K562 (cell line): ENCODE data around the gene TRIM33. TPM values are rescaled to one million over a fixed set of nuclear protein-coding genes. Genes with fewer than 3 reads are reported as not detected.

ENCODE experiments used
- AFF4 ChIP-seq: sonication (generic); formaldehyde crosslinking; IDR thresholded peaks from 2 replicates; pipeline ENCODE4 v1.8.0; 2023; ENCODE audit warnings: mild to moderate bottlenecking, missing genetic modification reagents
- BRD9 ChIP-seq: fragments of 450-650 bp; IDR thresholded peaks from 2 replicates; pipeline ENCODE4 v1.6.1; 2018; ENCODE audit warnings: low read depth; ENCODE audit not compliant: partially characterized antibody
- CHCHD3 ChIP-seq: fragments of 250-450 bp; sonication (Bioruptor Pico); IDR thresholded peaks from 2 replicates; pipeline ENCODE4 v2.1.2; 2022; ENCODE audit warnings: mild to moderate bottlenecking
- CTCF ChIP-seq, 3 experiments: IDR thresholded peaks in 2 of 3; conservative IDR thresholded peaks in 1 of 3; 2 replicates each; pipeline ENCODE4 v1.5.1; 2011 to 2012; ENCODE audit warnings: low read length in 3 of 3, mild to moderate bottlenecking in 3 of 3, control low read depth in 2 of 3, improper control_type of control experiment in 1 of 3, inconsistent platforms in 1 of 3, low read depth in 1 of 3, mixed read lengths in 1 of 3, moderate library complexity in 1 of 3; ENCODE audit not compliant: insufficient read depth in 2 of 3
- KAT7 ChIP-seq: sonication (generic); formaldehyde crosslinking; IDR thresholded peaks from 2 replicates; pipeline ENCODE4 v1.8.0; 2022; ENCODE audit warnings: missing genetic modification reagents, mild to moderate bottlenecking, borderline replicate concordance
- NCOA2 ChIP-seq, 2 experiments: fragments of 450-650 bp; IDR thresholded peaks; 2 replicates each; pipeline ENCODE4 v1.6.1; 2018; ENCODE audit warnings: mild to moderate bottlenecking in 2 of 2, moderate library complexity in 1 of 2; ENCODE audit not compliant: partially characterized antibody in 2 of 2
- NCOR1 ChIP-seq: fragments of 450-650 bp; IDR thresholded peaks from 2 replicates; pipeline ENCODE4 v1.6.1; 2016; ENCODE audit warnings: mild to moderate bottlenecking, moderate library complexity
- POLR2AphosphoS2 ChIP-seq: IDR thresholded peaks from 2 replicates; pipeline ENCODE4 v1.6.1; 2012; ENCODE audit warnings: low read length, improper control_type of control experiment
- POLR2AphosphoS5 ChIP-seq: IDR thresholded peaks from 2 replicates; pipeline ENCODE4 v1.6.1; 2011; ENCODE audit warnings: mild to moderate bottlenecking, low read depth, low read length, moderate library complexity; ENCODE audit not compliant: control insufficient read depth, insufficient read depth
- REST ChIP-seq, 2 experiments: fragments of 450-650 bp; formaldehyde crosslinking in 1 of 2; IDR thresholded peaks; 2 replicates each; pipeline versions ENCODE4 v1.4.0 to v1.6.1; 2014 to 2020; ENCODE audit warnings: mild to moderate bottlenecking in 2 of 2, borderline replicate concordance in 1 of 2, low read depth in 1 of 2
- SMAD4 ChIP-seq: fragments of 250-450 bp; sonication (Bioruptor Pico); conservative IDR thresholded peaks from 2 replicates; pipeline ENCODE4 v1.8.0; 2021; ENCODE audit warnings: inconsistent platforms, mild to moderate bottlenecking, moderate library complexity
- ZNF282 ChIP-seq: sonication (generic); formaldehyde crosslinking; IDR thresholded peaks from 2 replicates; pipeline ENCODE4 v1.8.1; 2023; ENCODE audit warnings: missing genetic modification reagents
- ZNF561 ChIP-seq: fragments of 450-650 bp; formaldehyde crosslinking; conservative IDR thresholded peaks from 2 replicates; pipeline ENCODE4 v1.4.0; 2020; ENCODE audit warnings: mild to moderate bottlenecking, moderate library complexity
- ZNF77 ChIP-seq: fragments of 250-450 bp; sonication (Bioruptor Pico); IDR thresholded peaks from 2 replicates; pipeline ENCODE4 v1.5.0; 2020
- polyA plus RNA-seq, 8 experiments: library from polyadenylated mRNA; depleted of rRNA in 4 of 8; stranded (reverse) in 5 of 8; unstranded in 3 of 8; fragments of >200 nt; fragmentation: Nextera tagmentation in 2 of 8; fragmentation: Illumina TruSeq in 1 of 8; extraction: Ambion mirVana in 2 of 8; extraction: Trizol in 1 of 8; gene quantifications; 2 replicates each; pipeline versions ENCODE4 v1.2.1 to v1.2.3, GENCODE V29; 2011 to 2014; ENCODE audit warnings: inconsistent platforms in 1 of 8, missing spikeins in 1 of 8
- total RNA-seq, 7 experiments: library from RNA; depleted of rRNA in 6 of 7; stranded (reverse); fragments of >200 nt in 6 of 7; fragmentation: Illumina TruSeq in 2 of 7; extraction: Trizol in 2 of 7; gene quantifications; 2 replicates each; pipeline versions ENCODE4 v1.2.1 to v1.2.3, GENCODE V29; 2011 to 2021; ENCODE audit warnings: low replicate concordance in 1 of 7

The TRIM33 gene
- total and polyA plus RNA-seq, 9 of the 15 experiments (the other 6 are each of a cell fraction or from before 2014, with no cell fraction given) = 9.3 to 58.4 (median 40.2) TPM

- TF ChIP-seq REST (IDR thresholded peaks at IDR 0.05; ENCODE audit: borderline replicate concordance) (peak; percentile 97), REST (CRISPR knock-in tag; IDR thresholded peaks at IDR 0.05; ENCODE audit: low read depth) (0 out of 2 replicates have a peak, but pooled peaks have one; percentile 47), ZNF77 (no peak), ZNF282 (CRISPR knock-in tag) (no peak), BRD9 (no peak), NCOR1 (no peak), NCOA2 (IDR thresholded peaks at IDR 0.05; ENCODE audit: partially characterized antibody in 2 of 2) (no peak), CHCHD3 (CRISPR knock-in tag) (no peak), AFF4 (CRISPR knock-in tag) (peak; percentile 95), CTCF (IDR thresholded peaks at IDR 0.05 in 2 of 3, conservative IDR thresholded peaks at IDR 0.05 in 1 of 3; ENCODE audit: insufficient read depth in 2 of 3, low read depth in 1 of 3, low read length in 3 of 3) (peak; percentile 100), ZNF561 (CRISPR knock-in tag) (no peak), POLR2AphosphoS2 (no peak), POLR2AphosphoS5 (no peak), KAT7 (peak; percentile 100), SMAD4 (CRISPR knock-in tag) (peak; percentile 85)
Measured at GRCh38 chr1:114346480-114347029, 164.4 kb downstream of the TRIM33 start (continued).
